ENCODE results near the gene MSH5.

DNA sequence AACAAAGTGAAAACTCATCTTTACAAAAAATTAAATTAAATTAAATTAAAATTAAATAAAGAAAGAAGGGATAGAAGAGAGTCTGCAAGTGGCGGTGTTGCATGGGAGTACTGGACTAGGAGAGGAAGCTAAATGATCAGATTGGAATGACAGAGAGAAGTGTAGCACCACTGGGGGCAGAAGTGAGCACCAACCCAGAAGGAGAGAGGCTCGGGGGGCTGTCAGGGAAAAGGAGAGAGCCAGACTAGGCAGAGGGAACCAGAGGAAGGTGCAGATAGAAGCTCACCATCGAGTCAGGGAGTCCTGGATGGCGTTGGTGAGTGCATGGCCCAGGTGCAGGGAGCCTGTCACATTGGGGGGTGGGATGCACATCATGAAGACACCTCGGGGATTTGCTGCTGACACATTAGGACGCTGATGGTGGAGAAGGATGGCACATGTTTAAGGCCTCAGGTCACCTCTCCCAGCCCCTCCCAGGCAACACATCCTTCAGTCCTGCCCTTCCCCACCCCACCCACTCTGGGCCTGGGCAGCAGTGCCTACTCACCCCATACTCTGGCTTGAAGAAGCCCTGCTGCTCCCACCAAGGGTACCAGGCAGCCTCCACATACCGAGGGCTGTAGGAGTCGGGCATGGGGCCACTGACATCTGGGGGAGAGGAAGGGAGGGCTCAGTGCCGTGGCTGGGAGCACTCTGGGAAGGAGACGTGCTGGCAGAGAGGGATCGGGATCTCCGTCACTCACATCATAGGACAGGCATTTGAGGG, 51.7 kb downstream of the MSH5 start:
- TF ChIP-seq, protein P1, sequence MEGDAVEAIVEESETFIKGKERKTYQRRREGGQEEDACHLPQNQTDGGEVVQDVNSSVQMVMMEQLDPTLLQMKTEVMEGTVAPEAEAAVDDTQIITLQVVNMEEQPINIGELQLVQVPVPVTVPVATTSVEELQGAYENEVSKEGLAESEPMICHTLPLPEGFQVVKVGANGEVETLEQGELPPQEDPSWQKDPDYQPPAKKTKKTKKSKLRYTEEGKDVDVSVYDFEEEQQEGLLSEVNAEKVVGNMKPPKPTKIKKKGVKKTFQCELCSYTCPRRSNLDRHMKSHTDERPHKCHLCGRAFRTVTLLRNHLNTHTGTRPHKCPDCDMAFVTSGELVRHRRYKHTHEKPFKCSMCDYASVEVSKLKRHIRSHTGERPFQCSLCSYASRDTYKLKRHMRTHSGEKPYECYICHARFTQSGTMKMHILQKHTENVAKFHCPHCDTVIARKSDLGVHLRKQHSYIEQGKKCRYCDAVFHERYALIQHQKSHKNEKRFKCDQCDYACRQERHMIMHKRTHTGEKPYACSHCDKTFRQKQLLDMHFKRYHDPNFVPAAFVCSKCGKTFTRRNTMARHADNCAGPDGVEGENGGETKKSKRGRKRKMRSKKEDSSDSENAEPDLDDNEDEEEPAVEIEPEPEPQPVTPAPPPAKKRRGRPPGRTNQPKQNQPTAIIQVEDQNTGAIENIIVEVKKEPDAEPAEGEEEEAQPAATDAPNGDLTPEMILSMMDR (IDR thresholded peaks at IDR 0.05): peak; percentile 85
- no peak for TF ChIP-seq ZFX (IDR thresholded peaks at IDR 0.05; ENCODE audit: borderline replicate concordance)
